ENCODE measurements around the gene TFDP1.

- TF ChIP-seq CTCF (IDR thresholded peaks at IDR 0.05) (no peak), POLR2A (IDR thresholded peaks at IDR 0.05) (no peak), POLR2AphosphoS5 (IDR thresholded peaks at IDR 0.05) (no peak)
Observed at GRCh38 chr13:113638173-113638746, 53.7 kb downstream of the TFDP1 start.
